Measurements from ENCODE around the gene KIRREL3. TPM values are rescaled to one million over a fixed set of nuclear protein-coding genes. Genes with fewer than 3 reads are reported as not detected.

KIRREL3 gene
- total and polyA plus RNA-seq, 9 of the 15 experiments (the other 6 are each of a cell fraction or from before 2014, with no cell fraction given) = 0.04 to 0.10 TPM; not detected in 7

- ChIA-PET POLR2A (interaction anchor here (0.7 kb wide), 1 partner anchor 19 kb away, joined by 4 read pairs; no protein-coding TSS in a partner anchor), CTCF (ENCODE audit: low intra/inter-chr PET ratio) (no interaction called here)
- H3K79me2 ChIP-seq (ENCODE audit: control insufficient read depth, insufficient read depth, low read length) = no peaks in the 10 kb centered on the region
- H3K27ac ChIP-seq (ENCODE audit: extremely low read depth, low read depth, low read length) = no peak overlapping the region
- WGBS (ENCODE audit: insufficient coverage, low coverage, missing lambda C conversion rate) = 0% methylated on average over 6 of the region's 6 CpGs
- in situ Hi-C loops (cut with MboI) = no loop called here
- intact Hi-C loops (cut with micrococcal nuclease) = no loop called here
- no peaks in the 10 kb centered on the region for H3K36me3 ChIP-seq (ENCODE audit: control insufficient read depth, insufficient read depth, low read length)
- H3K4me2 ChIP-seq (ENCODE audit: insufficient read depth, low read length) = no peak overlapping the region
- H3K9me1 ChIP-seq (ENCODE audit: control insufficient read depth, insufficient read depth, low read length) = no peaks in the 10 kb centered on the region
- peaks cover 0 to 4% of the 10 kb centered on the region in 2 experiments; a peak in 3 of 5 replicates for H3K27me3 ChIP-seq (ENCODE audit: control insufficient read depth in 2 of 2, insufficient read depth in 2 of 2, low read length in 2 of 2)
- H3K4me3 ChIP-seq = no peak overlapping the region
- TF ChIP-seq ZNF324 (CRISPR knock-in tag; IDR thresholded peaks at IDR 0.05) (no peak), HCFC1 (IDR thresholded peaks at IDR 0.05; ENCODE audit: low read depth, low read length) (no peak), NCOA6 (IDR thresholded peaks at IDR 0.05) (no peak)
- H3K9me3 ChIP-seq (replicated peaks; ENCODE audit: control insufficient read depth, insufficient read depth, low read depth, low read length) = no peaks in the 10 kb centered on the region
- no peaks in the 10 kb centered on the region; the same call in 1 of the 2 replicates for H4K20me1 ChIP-seq (replicated peaks; ENCODE audit: control insufficient read depth, insufficient read depth, low read length)
- H3K4me1 ChIP-seq (replicated peaks in 1 of 2; ENCODE audit: control insufficient read depth in 2 of 2, insufficient read depth in 2 of 2, low read length in 2 of 2) = no peaks in the 10 kb centered on the region
- no peak for ATAC-seq
- no peak for DNase-seq (ENCODE audit: extremely low read depth in 1 of 4, low spot score in 3 of 4)
- no peak overlapping the region for H3K9ac ChIP-seq (ENCODE audit: insufficient read depth in 1 of 2, low read depth in 2 of 2, low read length in 2 of 2)
- no TSS peak for BruUV-seq (replicated peaks)
- no peak overlapping the region for H2AFZ ChIP-seq (ENCODE audit: low read depth, low read length)
- no peak for FAIRE-seq
Measured at GRCh38 chr11:126949066-126949891, 51.3 kb downstream of the KIRREL3 start.

DNA sequence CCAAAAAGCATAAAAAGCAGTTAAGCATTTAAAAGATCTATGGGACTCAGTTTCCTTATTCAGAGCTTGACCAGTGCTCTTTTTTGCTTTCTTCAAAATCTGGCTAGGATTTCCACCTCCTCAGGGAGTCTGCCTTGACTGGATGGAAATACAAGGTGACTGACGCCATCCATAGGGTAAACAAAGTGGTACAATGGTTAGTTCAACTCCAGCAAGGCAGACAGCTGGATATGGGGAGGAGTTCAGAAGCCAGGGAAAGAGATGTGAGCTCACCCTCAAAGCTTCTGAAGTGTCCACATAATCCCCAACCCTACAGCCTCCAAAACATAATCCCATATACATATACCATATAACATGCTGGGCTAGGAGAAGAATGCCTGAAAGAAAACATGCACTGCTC, 52.0 kb downstream of the KIRREL3 start:
- H3K27ac ChIP-seq (ENCODE audit: extremely low read depth, low read depth, low read length) = no peak overlapping the region
- H3K27me3 ChIP-seq (ENCODE audit: control insufficient read depth in 2 of 2, insufficient read depth in 2 of 2, low read length in 2 of 2) = peaks cover 0 to 7% of the 10 kb centered on the region in 2 experiments; a peak in 3 of 5 replicates
- no peak overlapping the region for H3K9ac ChIP-seq (ENCODE audit: insufficient read depth in 1 of 2, low read depth in 2 of 2, low read length in 2 of 2)
- ATAC-seq (no peak), DNase-seq (ENCODE audit: extremely low read depth in 1 of 4, low spot score in 3 of 4) (no peak), FAIRE-seq (no peak)
- H3K36me3 ChIP-seq (ENCODE audit: control insufficient read depth, insufficient read depth, low read length) = no peaks in the 10 kb centered on the region
- TF ChIP-seq, protein P1, sequence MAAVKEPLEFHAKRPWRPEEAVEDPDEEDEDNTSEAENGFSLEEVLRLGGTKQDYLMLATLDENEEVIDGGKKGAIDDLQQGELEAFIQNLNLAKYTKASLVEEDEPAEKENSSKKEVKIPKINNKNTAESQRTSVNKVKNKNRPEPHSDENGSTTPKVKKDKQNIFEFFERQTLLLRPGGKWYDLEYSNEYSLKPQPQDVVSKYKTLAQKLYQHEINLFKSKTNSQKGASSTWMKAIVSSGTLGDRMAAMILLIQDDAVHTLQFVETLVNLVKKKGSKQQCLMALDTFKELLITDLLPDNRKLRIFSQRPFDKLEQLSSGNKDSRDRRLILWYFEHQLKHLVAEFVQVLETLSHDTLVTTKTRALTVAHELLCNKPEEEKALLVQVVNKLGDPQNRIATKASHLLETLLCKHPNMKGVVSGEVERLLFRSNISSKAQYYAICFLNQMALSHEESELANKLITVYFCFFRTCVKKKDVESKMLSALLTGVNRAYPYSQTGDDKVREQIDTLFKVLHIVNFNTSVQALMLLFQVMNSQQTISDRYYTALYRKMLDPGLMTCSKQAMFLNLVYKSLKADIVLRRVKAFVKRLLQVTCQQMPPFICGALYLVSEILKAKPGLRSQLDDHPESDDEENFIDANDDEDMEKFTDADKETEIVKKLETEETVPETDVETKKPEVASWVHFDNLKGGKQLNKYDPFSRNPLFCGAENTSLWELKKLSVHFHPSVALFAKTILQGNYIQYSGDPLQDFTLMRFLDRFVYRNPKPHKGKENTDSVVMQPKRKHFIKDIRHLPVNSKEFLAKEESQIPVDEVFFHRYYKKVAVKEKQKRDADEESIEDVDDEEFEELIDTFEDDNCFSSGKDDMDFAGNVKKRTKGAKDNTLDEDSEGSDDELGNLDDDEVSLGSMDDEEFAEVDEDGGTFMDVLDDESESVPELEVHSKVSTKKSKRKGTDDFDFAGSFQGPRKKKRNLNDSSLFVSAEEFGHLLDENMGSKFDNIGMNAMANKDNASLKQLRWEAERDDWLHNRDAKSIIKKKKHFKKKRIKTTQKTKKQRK (IDR thresholded peaks at IDR 0.05; ENCODE audit: borderline replicate concordance, low read depth, low read length) = no peak
- TF ChIP-seq ZFP1 (CRISPR knock-in tag; IDR thresholded peaks at IDR 0.05) (no peak), ZNF165 (CRISPR knock-in tag; IDR thresholded peaks at IDR 0.05; ENCODE audit: borderline replicate concordance) (no peak), TEAD4 (IDR thresholded peaks at IDR 0.05; ENCODE audit: low read length) (no peak), TEAD4 (CRISPR knock-in tag; IDR thresholded peaks at IDR 0.05; ENCODE audit: borderline replicate concordance) (no peak), SRSF9 (IDR thresholded peaks at IDR 0.05; ENCODE audit: borderline replicate concordance, low read depth, low read length) (no peak)
- TF ChIP-seq, protein P2, sequence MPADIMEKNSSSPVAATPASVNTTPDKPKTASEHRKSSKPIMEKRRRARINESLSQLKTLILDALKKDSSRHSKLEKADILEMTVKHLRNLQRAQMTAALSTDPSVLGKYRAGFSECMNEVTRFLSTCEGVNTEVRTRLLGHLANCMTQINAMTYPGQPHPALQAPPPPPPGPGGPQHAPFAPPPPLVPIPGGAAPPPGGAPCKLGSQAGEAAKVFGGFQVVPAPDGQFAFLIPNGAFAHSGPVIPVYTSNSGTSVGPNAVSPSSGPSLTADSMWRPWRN (IDR thresholded peaks at IDR 0.05; ENCODE audit: low read depth) = no peak
- no peak overlapping the region for H3K4me3 ChIP-seq
- intact Hi-C loops (cut with micrococcal nuclease) = no loop called here
- H3K9me3 ChIP-seq (replicated peaks; ENCODE audit: control insufficient read depth, insufficient read depth, low read depth, low read length) = no peaks in the 10 kb centered on the region
- H4K20me1 ChIP-seq (replicated peaks; ENCODE audit: control insufficient read depth, insufficient read depth, low read length) = no peaks in the 10 kb centered on the region; the same call in 1 of the 2 replicates
- ChIA-PET CTCF (ENCODE audit: low intra/inter-chr PET ratio) (no interaction called here), POLR2A (interaction anchor here (0.7 kb wide), 1 partner anchor 20 kb away, joined by 4 read pairs; no protein-coding TSS in a partner anchor)
- H3K9me1 ChIP-seq (ENCODE audit: control insufficient read depth, insufficient read depth, low read length) = no peaks in the 10 kb centered on the region
- no CpG with 5 or more reads among the region's 1 CpG for WGBS (ENCODE audit: insufficient coverage, low coverage, missing lambda C conversion rate)
- in situ Hi-C loops (cut with MboI) = no loop called here
- no TSS peak for BruUV-seq (replicated peaks)
- H3K79me2 ChIP-seq (ENCODE audit: control insufficient read depth, insufficient read depth, low read length) = no peaks in the 10 kb centered on the region
- no peaks in the 10 kb centered on the region for H3K4me1 ChIP-seq (replicated peaks in 1 of 2; ENCODE audit: control insufficient read depth in 2 of 2, insufficient read depth in 2 of 2, low read length in 2 of 2)
- no peak overlapping the region for H2AFZ ChIP-seq (ENCODE audit: low read depth, low read length)
- H3K4me2 ChIP-seq (ENCODE audit: insufficient read depth, low read length) = no peak overlapping the region

Data from K562 (cell line).